Skeletal muscle tissue (tissue), 5 donors: ENCODE results near the gene AKR1C1. TPM values are rescaled to one million over a fixed set of nuclear protein-coding genes. Genes with fewer than 3 reads are reported as not detected.
"Not testable (repeated sequence)": the region's sequence is repeated elsewhere in the genome, so short reads cannot be mapped to it uniquely, and the experiment has no call there.

Experiments used
- H3K27ac ChIP-seq: one replicate; pipeline ENCODE4 v1.7.0; 2013; ENCODE audit warnings: mild to moderate bottlenecking, low read depth, low read length, inconsistent platforms
- H3K27me3 ChIP-seq, 3 donors: one replicate each; pipeline ENCODE4 v1.7.0; 2013; ENCODE audit warnings: low read length in 3 of 3; ENCODE audit not compliant: control insufficient read depth in 3 of 3, insufficient read depth in 3 of 3
- H3K36me3 ChIP-seq, 3 donors: one replicate each; pipeline ENCODE4 v1.7.0; 2013; ENCODE audit warnings: low read length in 3 of 3; ENCODE audit not compliant: control insufficient read depth in 3 of 3, insufficient read depth in 3 of 3
- H3K4me1 ChIP-seq, 3 donors: one replicate each; pipeline ENCODE4 v1.7.0; 2013; ENCODE audit warnings: low read length in 3 of 3, mild to moderate bottlenecking in 3 of 3; ENCODE audit not compliant: control insufficient read depth in 3 of 3, insufficient read depth in 3 of 3
- H3K4me3 ChIP-seq, 3 donors: one replicate each; pipeline ENCODE4 v1.7.0; 2013; ENCODE audit warnings: low read length in 3 of 3
- H3K9ac ChIP-seq, 3 donors: one replicate each; pipeline ENCODE4 v1.7.0; 2013; ENCODE audit warnings: low read length in 3 of 3, mild to moderate bottlenecking in 3 of 3, moderate library complexity in 2 of 3, low read depth in 1 of 3
- H3K9me3 ChIP-seq, 3 donors: one replicate each; pipeline ENCODE4 v1.7.0; 2013; ENCODE audit warnings: low read length in 3 of 3; ENCODE audit not compliant: control insufficient read depth in 3 of 3
- small RNA-seq: library from RNA; depleted of rRNA; stranded (forward); fragments of <200 nt; gene quantifications from one replicate; pipeline ENCODE3, GENCODE V24; 2014
- total RNA-seq: library from RNA; depleted of rRNA; stranded (reverse); fragments of >200 nt; gene quantifications from one replicate; pipeline ENCODE4 v1.2.3, GENCODE V29; 2014
- donor health status: Osteomylitis.

Gene AKR1C1
- total RNA-seq, 1 donor from 2014 or later = 9.9 TPM

DNA sequence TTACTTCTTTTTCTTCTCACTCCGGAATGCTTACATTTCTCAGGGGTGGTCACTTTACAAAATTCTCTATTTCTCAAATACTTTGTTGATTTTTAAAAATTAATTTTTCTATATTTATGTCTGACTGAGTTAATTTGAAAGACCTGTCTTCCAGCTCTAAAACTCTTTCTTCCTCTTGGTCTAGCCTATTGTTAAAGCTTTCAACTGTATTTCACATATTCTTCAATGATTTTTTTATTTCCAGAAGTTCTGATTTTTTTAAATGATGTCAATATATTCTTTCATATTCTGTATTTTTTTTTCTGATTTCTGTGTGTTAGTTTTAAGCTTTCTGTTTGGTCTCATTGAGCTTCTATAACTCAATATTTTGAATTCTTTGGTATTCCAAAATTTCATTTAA is 67.8 kb downstream of the AKR1C1 start:
- no peaks in the 10 kb centered on the region for H3K27me3 ChIP-seq
- no peaks in the 10 kb centered on the region for H3K36me3 ChIP-seq
- no peak overlapping the region for H3K4me3 ChIP-seq
- H3K9ac ChIP-seq = no peak overlapping the region
- H3K4me1 ChIP-seq = peaks cover 0 to 1% (median 0%) of the 10 kb centered on the region in 3 donors
- no peak overlapping the region for H3K27ac ChIP-seq
- peaks cover 2 to 5% (median 3%) of the 10 kb centered on the region in 3 donors for H3K9me3 ChIP-seq

DNA sequence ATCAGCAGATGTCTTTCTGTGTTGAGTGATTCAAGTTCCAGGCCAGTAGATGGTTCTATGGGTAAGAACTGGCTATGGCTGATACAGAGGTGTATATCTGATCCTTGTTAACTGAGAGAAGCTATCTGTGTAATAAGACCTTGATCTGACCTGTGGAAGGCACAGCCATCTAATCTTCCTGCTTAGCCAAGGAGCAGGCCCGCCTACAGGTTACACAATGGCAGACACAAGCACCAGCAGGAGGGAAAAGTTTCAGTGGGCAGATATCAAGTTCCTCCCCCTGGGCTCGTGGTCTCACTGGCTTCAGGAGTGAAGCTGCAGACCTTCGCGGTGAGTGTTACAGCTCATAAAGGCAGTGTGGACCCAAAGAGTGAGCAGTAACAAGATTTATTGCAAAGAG is 68.4 kb downstream of the AKR1C1 start:
- H3K27me3 ChIP-seq, H3K9ac ChIP-seq, H3K4me3 ChIP-seq, H3K27ac ChIP-seq, H3K9me3 ChIP-seq, H3K36me3 ChIP-seq, H3K4me1 ChIP-seq: not testable (repeated sequence)

DNA sequence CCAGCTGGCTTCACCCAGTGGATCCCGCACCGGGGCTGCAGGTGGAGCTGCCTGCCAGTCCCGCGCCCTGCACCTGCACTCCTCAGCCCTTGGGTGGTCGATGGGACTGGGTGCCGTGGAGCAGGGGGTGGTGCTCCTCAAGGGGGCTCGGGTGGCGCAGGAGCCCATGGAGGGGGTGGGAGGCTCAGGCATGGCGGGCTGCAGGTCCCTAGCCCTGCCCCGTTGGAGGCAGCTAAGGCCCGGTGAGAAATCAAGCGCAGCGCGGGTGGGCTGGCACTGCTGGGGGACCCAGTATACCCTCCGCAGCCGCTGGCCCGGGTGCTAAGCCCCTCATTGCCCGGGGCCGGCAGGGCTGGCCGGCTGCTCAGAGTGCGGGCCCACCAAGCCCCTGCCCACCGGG is 69.2 kb downstream of the AKR1C1 start:
- H3K9ac ChIP-seq, H3K27ac ChIP-seq, H3K9me3 ChIP-seq, H3K27me3 ChIP-seq, H3K4me3 ChIP-seq, H3K4me1 ChIP-seq, H3K36me3 ChIP-seq: not testable (repeated sequence)

Small RNAs within 50 kb of the gene (small RNA-seq; reads per million reads assigned to genes)
- gene RF00096 = not detected

Other genes with a start within 250 kb of the AKR1C1 start
- 46.4 TPM for gene AKR1E2, start 137.2 kb upstream of the AKR1C1 start, total RNA-seq
- gene AKR1C2, start 40.4 kb downstream of the AKR1C1 start, total RNA-seq = 4.2 TPM
- 1.6 TPM for gene AKR1C3, start 131.0 kb downstream of the AKR1C1 start, total RNA-seq
- gene AKR1C8, start 221.7 kb downstream of the AKR1C1 start, total RNA-seq = not detected
- not detected for gene AKR1C4, start 233.4 kb downstream of the AKR1C1 start, total RNA-seq